HG02840 (cell line): ENCODE measurements around the gene PRKAB2.
"Not testable (repeated sequence)": the region's sequence is repeated elsewhere in the genome, so short reads cannot be mapped to it uniquely, and the experiment has no call there.

Experiments
- ATAC-seq: cut with Tn5 transposase; IDR thresholded peaks from one replicate; pipeline ENCODE4 v1.9.1; 2021; ENCODE audit warnings: mild to moderate bottlenecking, moderate library complexity, moderate number of reproducible peaks; ENCODE audit not compliant: unreplicated experiment, low FRiP score

The PRKAB2 gene

DNA sequence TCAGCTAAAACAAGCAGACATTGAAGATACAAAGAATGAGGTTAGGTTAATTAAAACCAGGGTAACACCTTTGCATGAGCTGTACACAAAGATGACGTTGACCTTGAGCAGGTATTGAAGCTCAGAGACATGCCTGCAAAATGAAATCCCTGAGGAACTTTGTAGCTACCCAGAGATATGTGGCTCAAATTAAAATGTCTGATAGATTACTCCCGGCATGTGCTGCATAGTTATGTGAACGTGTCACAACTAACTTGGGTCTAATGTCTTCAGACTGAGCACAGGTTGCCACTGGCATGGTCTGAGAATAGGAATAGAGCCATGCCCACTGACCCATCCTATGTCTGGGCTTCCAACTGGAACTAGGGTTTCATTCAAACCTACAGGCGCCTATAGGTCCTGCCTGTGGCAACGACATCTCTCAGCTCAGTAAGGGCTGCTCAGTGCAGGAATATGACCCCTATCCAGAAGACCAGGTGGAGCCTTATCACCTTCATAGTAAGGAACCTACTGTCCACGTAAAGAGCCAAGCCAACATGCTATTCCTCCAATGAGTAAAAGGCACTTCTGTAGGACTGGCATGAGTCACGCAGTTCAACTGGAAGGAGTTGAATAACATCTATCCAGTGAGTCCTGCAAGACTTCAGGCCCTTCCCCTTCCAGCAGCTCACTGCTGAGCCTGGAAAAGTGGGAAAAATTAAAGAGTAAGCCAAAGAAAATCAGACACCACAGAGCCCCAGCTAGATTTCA lies 60.7 kb downstream of the PRKAB2 start:
- ATAC-seq = no peak

DNA sequence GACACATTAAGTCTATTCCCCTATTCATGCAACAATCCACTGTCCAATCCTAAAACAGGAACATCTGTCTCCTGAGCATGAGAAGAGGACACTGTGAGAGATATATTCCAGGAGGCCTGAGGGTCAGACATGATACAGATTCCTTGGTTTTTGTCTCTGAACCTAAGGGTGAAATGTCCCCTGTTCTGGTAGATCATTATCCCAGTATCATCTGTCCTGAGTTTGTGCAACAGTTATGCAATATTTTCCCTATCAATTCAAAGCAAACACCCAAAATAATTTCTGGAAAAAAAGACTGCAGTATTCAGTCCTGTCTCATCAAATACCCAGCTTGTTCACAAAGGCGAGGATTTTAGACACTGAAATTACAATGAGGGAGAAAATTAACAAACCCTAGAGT lies 61.4 kb downstream of the PRKAB2 start:
- ATAC-seq = no peak

- no peak for ATAC-seq
Measured at GRCh38 chr1:147110434-147110833, 61.8 kb downstream of the PRKAB2 start.

GRCh38 chr1:147109762-147110161 lies 62.5 kb downstream of the PRKAB2 start:
- ATAC-seq = no peak

DNA sequence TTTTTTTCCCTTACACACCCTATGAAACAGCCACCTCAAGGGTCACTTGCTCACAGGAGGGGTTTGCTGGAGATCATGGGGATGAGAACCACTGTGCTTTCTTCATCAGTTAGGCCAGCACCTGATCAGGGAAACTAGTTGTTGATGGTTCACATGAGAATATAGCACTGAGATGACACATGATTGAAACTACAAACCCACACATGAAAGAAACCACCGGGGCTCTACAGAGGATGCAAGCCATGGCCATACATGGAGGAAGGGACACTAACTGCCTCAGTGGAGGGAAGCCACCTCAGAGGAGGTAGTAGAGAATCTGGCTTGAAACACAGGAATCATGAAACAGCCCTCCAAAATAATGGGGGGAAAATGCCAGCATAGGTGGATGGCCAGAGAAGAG lies 63.2 kb downstream of the PRKAB2 start:
- ATAC-seq = no peak

- not testable (repeated sequence) for ATAC-seq
Measured at GRCh38 chr1:147106407-147106881, 65.8 kb downstream of the PRKAB2 start.

- no peak for ATAC-seq
Measured at GRCh38 chr1:147105909-147106308, 66.4 kb downstream of the PRKAB2 start.
